GM19240 (cell line): ENCODE data around the gene MCRS1.
"Not testable (repeated sequence)": the region's sequence is repeated elsewhere in the genome, so short reads cannot be mapped to it uniquely, and the experiment has no call there.

ENCODE experiments used
- DNase-seq: peaks from one replicate; pipeline ENCODE4 v3.0.0; 2011; ENCODE audit warnings: low spot score; ENCODE audit not compliant: insufficient read length

The MCRS1 gene

DNA sequence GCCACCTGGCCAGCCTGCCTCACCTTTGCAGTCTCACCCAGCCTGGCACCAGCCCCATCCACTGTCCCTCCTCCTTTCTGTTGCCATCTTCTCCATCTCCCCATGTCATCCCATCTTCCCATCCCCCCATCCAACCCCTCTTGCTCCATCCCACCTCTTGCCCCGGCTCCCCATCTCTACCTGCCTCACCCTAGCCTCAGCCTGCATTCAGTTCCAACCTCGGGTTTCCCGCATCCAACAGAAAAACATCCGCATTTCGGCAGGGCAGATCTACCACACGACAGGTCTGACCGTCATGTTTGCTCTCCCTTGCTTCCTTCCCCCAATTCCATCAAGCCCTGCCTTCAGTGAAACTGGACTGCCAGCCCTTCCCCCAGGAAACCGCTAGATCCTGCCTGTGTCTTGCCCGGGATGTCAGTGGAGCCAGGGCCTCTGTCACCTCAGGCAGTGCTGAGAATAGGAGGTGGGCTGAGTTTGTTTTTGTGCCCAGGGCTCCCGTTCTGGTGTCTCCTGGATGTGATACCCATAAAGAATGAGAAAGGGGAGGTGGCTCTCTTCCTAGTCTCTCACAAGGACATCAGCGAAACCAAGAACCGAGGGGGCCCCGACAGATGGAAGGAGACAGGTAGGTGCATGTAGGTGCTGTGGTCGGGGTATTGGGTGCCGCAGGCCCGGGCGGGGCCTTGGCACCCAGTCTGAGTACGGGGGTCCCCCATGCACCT lies 26.6 kb downstream of the MCRS1 start:
- no peak for DNase-seq

DNA sequence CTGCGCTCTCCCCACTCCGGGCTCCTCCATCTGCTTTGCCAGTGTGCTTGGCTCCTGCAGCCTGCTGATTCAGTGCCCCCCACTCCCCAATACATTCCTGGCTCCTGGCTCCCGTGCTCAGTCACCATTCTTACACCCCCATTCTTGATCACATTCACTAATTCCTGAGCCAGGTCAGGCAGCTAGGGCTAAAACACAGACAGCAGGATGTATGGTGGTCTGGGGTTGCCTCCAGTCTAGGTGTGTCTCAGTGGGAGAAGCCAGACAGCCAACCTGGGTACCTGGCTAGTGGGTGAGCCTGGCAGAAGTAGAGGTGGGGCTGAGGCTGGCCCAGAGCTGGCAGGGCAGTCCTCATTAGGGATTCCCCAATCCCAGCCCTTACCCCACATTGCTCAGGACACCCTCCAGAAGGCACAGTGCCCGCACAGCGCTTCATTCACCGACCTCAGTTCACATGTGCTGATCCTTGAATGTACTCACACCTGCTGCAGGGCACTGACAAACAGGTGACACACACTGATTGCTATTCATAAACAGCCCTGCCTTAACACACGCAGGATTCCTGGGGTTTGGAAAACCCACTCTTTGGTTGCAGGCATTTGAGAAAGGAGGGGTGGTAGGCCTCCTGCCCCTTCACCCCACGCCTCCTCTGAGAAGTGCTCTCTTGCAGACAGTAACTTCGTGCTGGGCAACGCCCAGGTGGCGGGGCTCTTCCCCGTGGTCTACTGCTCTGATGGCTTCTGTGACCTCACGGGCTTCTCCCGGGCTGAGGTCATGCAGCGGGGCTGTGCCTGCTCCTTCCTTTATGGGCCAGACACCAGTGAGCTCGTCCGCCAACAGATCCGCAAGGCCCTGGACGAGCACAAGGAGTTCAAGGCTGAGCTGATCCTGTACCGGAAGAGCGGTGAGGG lies 27.5 kb downstream of the MCRS1 start:
- no peak for DNase-seq

DNA sequence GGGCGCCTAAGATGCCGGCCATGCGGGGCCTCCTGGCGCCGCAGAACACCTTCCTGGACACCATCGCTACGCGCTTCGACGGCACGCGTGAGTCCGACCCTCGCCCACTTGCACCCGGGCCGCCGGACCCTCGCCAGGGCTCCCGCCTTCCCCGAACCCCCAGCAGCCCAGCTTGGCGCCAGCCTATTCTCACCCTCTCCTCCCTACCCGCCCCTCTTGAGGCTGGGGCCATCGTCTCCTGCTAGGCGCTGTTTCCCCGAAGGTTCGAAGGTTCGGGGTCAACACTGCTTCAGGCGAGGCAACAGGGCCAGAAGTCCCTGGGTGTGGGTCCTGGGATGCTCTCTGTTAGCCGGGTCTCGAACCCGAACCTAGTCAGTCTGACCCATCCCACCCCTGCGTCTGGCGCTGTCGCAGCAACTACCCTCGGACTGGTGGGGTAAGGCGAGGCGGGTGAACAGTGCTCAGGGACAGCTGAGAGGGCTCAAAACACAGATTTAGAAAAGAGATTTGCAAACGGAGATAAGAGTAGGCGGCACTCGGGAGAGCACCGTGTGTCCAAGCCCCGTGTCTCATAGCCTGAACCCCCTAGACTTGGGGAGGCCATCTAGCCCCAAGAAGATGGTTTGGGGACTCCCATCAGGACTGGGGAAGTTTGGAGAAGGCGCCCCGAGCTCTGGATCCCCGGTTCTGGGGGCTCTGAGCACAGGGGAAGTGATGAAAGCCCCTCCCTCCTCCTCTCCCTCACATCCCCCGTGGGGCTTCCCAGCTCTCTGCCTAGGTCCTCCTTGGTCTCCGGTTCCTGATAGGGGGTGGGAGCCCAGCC lies 28.3 kb downstream of the MCRS1 start:
- no peak for DNase-seq

DNA sequence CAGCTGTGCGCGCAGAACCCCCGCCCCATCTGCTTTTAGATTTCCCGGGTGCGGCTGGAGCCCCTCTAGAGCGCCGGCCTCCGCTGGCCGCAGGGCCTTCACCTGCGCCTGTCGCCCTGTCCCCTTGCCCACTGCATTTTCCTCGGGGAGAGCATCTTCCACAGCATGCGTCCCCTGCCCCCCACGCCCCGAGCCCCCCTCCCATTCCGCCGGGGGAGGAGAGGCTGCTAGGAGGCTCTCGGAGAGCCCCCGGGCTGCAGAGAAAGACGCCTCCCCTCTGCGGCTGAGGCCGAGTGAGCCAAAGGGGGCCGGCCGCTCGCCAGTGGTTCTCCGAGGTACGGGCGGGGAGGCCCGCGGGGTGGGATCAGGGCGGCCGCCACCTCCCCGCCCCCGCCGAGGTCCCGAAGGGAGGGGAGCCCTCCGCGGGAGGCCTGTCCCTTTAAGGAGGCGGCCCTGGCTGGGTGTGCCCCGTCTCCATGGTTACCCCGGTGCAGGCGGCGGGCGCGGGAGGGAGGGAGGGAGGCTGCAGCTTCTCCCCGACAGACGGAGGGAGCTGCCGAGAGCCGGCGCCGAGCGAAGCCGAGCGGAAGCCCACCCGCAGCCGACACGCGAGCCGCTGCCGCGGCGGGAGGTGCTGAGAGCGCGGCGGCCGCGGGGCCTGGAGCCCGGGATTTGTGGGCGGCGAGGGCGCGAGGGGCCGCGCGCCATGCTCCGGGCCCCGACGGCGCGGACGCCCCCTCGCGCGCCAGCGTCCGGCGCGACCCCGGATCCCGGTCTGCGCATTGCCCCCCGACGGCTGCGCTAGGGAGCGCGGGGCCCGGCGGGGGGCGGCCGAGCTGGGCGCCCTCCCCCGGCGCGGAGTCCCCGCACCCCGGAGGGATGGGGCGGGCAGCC lies 29.2 kb downstream of the MCRS1 start, which contains the start of gene KCNH3:
TSS of gene KCNH3 (plus strand) at position 521 of the 894 bp plus-strand sequence. CDS start 387 bp downstream, outside the sequence.
- peak; percentile 81 for DNase-seq

DNA sequence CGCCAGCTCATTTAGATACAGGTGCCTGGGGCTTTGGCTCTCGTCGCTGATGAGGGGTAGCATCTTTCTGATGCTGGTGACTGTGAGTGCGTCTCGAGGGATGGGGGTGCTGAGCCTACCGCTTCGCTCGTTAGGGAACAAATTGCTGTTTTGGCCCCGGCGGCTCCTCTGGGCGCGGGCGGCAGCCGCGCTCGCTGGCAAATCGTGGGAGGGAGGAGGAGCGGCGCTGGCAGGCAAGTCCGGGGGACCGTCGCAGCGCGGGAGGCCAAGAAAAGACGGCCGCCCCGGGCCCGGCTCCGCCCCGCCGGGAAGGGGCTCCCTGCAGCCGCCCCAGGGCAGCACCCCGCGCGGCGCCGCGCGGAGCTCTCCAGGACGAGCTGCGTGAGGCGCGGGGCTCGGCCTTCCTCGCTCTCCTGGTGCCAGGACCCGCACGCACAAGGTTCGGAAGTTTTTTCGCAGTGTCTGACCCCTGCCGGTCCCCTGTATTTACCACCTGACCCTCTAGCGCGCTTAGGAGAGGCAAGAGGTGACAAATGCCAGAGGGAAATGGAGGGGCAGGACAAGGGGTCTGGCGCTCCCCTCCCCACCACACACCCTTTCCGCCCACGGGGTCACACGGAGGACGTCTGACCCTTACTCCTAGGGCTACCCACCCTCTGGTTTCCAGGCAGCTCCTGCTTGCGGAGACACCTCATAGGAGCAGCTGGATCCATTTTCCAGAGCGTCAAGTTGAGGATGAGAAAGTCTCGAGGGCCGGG lies 30.0 kb downstream of the MCRS1 start:
- DNase-seq = no peak

DNA sequence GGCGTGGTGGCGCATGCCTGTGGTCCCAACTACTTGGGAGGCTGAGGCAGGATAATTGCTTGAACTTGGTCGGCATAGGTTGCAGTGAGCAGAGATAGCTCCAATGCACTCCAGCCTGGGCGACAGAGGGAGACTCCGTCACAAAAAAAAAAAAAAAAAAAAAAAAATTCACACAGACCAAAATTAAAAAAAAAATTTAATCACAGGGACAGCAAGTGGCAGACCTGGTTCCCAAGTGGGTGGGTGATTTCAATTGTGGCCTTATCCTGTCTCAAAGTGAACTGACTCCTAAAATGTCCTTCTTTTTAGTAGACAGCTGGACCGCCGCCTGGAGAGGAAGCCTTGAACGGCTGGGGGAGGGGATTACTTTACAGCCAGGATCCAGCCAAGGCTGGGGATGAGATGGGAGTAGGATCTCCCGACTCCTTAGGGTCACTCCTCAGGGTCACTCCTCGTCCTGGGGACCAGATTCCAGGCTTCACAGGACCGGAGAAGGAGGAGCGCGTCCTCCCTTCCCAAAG lies 30.7 kb downstream of the MCRS1 start:
- no peak for DNase-seq

DNA sequence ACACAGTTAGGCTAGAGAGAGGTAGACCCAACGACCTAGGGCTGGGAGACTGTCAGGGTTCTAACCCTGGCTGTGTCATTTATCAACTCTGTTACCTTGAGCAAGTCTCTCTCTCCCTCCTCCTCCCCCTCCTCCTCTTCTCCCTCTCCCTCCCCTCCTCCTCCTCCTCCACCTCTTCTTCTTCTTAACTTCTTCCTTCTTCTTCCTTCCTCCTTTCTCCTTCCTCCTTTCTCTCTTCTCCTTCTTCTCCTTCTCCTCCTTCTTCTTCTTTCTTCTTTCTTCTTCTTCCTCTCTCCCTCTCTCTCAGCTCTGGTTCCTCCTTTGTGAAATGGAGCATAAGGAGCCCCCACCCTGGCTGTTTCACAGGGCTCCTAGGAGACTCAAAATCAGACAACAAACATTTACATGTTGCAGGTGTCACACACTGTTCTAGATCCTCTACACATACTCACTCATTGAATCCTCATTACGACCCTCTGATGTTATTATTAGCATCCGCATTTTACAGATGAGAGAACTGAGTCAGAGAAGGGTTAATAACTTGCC lies 31.3 kb downstream of the MCRS1 start:
- DNase-seq = no peak

DNA sequence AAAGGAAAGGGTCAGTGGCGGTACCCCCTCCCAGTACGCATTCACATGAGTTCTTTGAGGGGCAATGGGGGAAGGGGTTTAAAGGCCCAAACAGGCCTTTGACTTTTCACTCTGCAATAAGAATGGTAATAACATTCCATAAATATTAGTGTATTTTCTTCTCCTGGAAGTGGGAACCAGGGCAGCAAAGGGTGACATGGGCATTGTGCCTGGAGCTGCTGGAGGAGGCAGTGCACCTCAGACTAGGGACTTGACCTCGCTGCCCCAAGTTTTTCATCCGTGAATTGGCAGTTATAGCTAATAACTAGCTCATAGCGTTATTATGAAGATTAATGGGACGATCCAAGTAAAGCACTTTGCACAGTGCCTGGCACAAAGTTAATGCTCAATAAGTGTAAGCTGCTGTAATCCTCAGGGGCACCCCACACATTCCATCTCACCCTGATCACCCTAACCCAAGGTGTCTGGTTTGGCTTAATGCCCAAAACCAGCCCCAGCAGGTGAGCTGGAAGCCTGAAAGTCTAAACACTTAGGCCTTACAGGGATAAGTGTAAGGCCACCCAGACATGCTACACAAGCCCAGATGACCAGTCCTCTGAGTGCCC lies 31.9 kb downstream of the MCRS1 start:
- DNase-seq = no peak

DNA sequence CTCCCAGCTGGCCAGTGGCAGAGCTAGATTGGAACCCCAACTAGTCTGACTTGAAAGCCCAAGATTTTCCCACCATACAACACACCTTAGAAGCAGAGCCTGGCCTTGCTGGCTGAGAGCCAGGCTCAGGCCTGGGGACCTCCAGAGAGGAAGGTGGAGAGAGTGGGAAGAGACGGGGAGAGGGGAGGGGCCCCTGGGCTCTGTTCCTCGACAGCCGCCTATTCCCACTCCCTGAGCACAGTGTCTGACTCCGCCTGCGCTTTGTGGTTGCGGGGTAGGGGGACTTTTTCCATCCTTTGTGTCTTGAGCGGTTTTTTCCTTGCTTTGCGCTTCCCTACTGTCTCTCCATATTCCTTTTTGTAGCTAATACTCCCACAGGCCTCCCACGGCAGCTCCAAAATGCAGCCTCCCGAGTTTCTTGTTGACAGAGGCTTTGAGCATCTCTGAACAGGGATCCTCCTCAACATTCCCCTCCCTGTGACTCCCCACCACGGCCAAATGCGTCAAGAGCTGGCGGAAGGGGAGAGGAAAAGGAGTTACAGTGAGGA lies 33.1 kb downstream of the MCRS1 start:
- no peak for DNase-seq

DNA sequence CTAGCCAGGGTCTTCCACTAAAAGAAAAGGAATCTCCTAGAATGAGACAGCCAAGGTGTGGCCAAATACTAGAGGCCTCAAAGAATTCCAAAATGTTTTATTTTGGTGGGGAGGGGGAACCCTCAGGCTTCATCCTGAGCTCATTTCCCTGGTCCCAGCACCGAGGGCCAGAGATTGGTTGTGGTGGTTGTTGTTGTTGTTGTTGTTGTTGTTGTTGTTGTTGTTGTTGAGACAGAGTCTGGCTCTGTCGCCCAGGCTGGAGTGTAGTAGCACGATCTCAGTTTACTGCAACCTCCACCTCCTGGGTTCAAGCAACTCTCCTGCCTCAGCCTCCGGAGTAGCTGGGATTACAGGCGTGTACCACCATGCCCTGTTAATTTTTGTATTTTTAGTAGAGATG lies 33.8 kb downstream of the MCRS1 start:
- not testable (repeated sequence) for DNase-seq

DNA sequence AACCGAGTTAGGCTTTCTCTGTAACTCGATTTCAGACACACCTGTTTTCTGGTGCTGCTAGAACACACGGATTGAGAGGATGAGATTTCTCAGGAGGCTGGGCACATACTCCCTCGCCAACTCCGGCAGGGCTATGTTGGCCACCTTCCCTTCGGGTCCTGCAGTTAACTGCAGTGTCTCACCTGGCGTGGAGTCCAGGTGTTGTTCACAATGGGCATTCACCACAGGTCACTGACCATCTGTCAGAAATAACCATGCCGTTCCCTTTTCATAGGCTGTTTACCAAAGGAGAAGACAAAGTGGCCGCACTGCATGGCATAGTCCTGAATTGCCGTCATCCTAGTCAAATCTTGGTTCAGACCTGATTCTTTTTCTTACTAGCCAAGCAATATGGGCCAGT lies 34.6 kb downstream of the MCRS1 start:
- no peak for DNase-seq

DNA sequence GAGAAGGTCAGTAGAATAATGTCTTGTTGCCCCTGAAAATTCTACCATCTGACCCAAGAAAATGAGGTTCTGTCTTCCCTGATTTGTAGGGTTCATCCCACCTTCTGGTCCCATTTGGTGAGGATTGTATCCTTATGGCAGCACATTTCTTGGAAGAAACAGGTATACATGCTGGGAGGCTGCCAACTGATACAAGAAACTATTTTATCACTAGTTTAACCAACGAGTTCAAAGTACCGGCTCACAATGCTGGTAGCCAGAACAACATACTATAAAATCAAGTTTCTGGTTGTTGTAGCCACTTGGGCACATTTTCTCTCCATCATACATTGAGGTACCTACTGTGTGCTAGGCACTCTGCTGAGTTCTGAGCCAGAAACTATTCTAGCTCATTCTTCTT lies 36.2 kb downstream of the MCRS1 start:
- DNase-seq = no peak

DNA sequence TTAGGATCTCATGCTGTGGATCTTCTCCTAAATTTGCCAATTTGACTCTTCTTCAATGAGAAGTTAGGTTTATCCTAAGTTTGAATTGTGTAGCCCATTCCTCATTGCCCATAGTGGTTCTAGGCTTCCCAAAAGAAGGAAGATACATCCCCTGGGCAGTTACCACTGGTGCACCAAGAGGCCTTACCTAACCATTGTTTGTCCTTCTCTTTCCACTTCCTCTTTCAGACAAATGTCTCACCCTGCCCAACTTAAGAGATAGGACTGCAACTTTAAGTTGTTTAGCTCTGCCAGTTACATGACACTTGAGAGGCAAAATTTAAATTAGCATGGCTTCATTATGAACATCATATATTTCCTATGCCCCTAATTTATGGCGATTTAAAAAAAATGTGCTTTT lies 38.5 kb downstream of the MCRS1 start:
- no peak for DNase-seq

DNA sequence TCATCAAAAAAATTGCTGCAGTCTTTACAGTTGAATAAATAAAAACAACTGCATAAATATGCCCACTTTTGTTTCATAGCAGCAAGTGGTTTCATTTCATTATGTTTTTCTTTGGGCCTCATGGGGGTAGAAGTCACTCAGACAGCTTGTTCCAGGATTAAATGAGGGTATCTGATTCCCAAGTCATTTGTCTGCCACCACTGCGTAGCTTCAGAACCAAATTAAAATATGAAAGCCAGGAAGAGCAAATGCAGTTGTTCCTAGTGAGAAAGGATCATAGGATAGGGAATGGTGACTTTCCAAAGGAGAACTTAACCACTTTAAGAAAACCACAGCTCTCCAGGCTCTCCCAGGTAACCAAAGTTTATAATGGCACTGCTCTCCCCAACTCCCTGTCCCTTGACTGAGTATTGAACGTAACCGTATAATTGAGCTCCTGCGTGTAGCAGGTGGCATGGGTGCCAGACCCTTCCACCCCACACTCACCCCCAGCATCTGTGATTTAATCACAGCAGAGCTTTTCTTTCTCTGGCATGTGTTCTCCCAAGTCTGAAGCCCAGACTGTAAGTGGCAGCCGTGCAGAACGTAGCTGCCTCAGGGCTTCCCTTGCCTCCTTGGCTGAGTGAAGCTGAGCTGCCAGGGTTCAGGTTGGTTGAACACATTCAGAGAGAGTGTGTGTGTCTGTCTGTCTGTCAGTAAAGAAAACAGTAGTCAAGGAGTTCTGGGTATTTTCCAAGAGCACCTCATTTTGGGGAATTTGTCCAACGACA lies 40.4 kb downstream of the MCRS1 start:
- no peak for DNase-seq

DNA sequence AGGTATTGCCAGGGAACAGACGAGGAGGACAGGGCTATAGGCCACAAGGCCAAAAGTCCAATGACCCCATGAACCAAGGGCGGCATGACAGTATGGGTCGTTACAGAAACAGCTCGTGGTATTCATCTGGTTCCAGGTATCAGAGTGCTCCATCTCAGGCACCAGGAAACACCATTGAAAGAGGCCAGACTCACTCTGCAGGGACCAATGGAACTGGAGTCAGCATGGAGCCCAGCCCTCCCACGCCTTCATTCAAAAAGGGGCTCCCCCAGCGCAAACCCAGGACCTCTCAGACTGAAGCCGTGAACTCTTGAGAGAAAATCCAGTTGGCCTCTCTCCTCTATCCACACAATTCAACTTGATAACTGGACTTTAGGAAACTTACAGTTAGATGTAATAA lies 42.0 kb downstream of the MCRS1 start:
- DNase-seq = no peak

DNA sequence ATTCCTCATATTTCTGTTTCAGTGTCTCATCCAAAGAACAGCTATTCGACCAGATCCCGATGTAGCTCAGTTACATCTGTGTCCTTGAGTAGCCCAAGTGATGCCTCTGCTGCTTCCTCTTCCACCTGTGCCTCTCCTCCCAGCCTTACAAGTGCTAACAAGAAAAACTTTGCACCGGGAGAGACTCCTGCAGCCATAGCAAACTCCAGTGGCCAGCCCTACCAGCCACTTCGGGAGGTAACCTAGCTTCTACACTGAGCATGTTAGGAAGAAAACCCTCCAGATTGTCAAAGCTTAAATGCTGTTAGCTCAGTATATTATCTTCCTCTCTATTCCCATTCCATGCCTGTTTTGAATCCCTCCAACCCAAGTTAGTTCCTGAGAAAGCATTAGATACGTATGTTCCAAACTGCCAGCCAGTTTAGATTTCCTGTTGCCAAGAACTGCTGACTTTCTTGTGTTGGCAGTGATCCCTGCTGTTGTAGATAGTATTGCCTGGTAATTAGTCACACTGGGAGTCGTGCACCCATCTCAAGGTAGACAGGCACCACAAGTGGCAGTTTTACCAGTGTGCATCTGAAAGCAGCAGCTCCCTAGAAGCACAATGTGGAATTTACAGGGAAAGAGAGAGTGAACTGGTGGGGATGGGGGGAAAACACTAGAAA lies 43.1 kb downstream of the MCRS1 start:
- no peak for DNase-seq

DNA sequence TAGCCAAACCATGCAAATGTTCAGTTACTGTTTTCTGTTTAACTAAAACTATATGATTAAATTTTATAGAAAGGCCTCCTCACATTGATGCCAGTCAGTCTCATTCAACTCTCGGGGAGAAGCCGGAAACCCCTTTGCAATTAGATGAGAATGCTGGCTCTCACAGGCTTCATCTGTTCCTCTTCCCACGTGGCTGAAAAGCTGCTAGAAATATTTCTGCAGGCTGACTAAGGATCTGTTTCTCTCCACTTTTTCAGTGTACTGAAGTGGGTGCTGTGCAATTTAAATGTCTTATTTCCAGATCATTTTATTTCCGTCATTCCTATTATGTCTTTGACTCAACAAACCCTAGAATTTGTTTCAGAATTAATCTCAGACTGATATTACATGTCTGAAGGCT lies 46.6 kb downstream of the MCRS1 start:
- no peak for DNase-seq

DNA sequence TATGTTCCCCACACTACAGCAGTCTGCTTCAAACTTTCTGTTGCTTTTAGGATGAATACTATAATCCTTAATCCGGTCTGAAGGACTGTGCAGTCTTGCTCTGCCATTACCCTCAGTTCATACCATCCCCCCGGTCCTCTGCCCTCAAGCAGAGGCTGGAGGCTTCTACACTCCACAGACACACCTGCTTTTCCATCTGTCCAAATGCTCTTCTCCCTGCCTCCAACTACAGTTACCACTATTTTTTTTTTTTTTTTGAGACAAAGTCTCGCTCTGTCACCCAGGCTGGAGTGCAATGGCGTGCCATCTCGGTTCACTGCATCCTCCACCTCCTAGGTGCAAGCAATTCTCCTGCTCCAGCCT lies 48.4 kb downstream of the MCRS1 start:
- DNase-seq = no peak
